Caco-2 (cell line): ENCODE measurements around the gene ABTB1. TPM values are rescaled to one million over a fixed set of nuclear protein-coding genes. Genes with fewer than 3 reads are reported as not detected.

ENCODE experiments used
- BruUV-seq: library from RNA; stranded (reverse); fragments of 400-500 nt; replicated peaks from 2 replicates; lab custom pipeline; 2021; lab: Mats Ljungman, UMichigan
- CTCF ChIA-PET: fragments of 300-600 bp; sonication (Branson Sonifier 250); formaldehyde crosslinking; loops from one replicate; lab custom pipeline; 2022; ENCODE audit warnings: antibody characterized with exemption; lab: Charles Lee
- POLR2A ChIA-PET: fragments of 300-600 bp; sonication (Branson Sonifier 250); formaldehyde crosslinking; loops from one replicate; lab custom pipeline; 2022; ENCODE audit warnings: antibody characterized with exemption; lab: Charles Lee
- DNase-seq, 2 experiments: peaks; one replicate each; pipeline versions ENCODE4 v3.0.0 to v3.0.0-alpha.2; 2020 to 2022
- H3K27me3 ChIP-seq: replicated peaks from 2 replicates; pipeline ENCODE4 v1.6.0; 2011; ENCODE audit warnings: low read length; ENCODE audit not compliant: control insufficient read depth, insufficient read depth
- H3K36me3 ChIP-seq: 2 replicates; pipeline ENCODE4 v1.5.1; 2011; ENCODE audit warnings: low read length; ENCODE audit not compliant: control insufficient read depth, insufficient read depth
- H3K4me1 ChIP-seq: fragments of 250-450 bp; sonication (Bioruptor Pico); 2 replicates; pipeline ENCODE4 v1.5.1; 2020; ENCODE audit warnings: mild to moderate bottlenecking
- H3K4me3 ChIP-seq: 2 replicates; pipeline ENCODE4 v1.5.1; 2011; ENCODE audit warnings: low read depth, mild to moderate bottlenecking, control low read depth, low read length
- H3K9me3 ChIP-seq: fragments of 250-450 bp; sonication (Bioruptor Pico); 2 replicates; pipeline ENCODE4 v1.5.1; 2020; ENCODE audit warnings: mild to moderate bottlenecking, moderate library complexity
- H3K27ac Mint-ChIP-seq: one replicate; pipeline ENCODE4 v1.8.0; 2022; ENCODE audit warnings: mixed read lengths; ENCODE audit not compliant: unreplicated experiment
- H3K27me3 Mint-ChIP-seq: one replicate; pipeline ENCODE4 v1.8.0; 2022; ENCODE audit warnings: mixed read lengths; ENCODE audit not compliant: insufficient read depth, unreplicated experiment
- H3K36me3 Mint-ChIP-seq: one replicate; pipeline ENCODE4 v1.8.0; 2022; ENCODE audit warnings: mild to moderate bottlenecking, mixed read lengths; ENCODE audit not compliant: insufficient read depth, unreplicated experiment
- H3K4me1 Mint-ChIP-seq: one replicate; pipeline ENCODE4 v1.8.0; 2022; ENCODE audit warnings: low read depth, mixed read lengths; ENCODE audit not compliant: unreplicated experiment
- H3K4me3 Mint-ChIP-seq: one replicate; pipeline ENCODE4 v1.8.0; 2022; ENCODE audit warnings: mild to moderate bottlenecking, moderate library complexity, mixed read lengths; ENCODE audit not compliant: unreplicated experiment
- H3K9me3 Mint-ChIP-seq: one replicate; pipeline ENCODE4 v1.8.0; 2022; ENCODE audit warnings: mixed read lengths; ENCODE audit not compliant: unreplicated experiment
- CTCF ChIP-seq, 2 experiments: fragments of 200-600 bp in 1 of 2; IDR thresholded peaks; 1 replicate in 1 of 2; 2 replicates in 1 of 2; pipeline versions ENCODE4 v1.5.1 to v1.8.0; 2011 to 2022; ENCODE audit warnings: antibody characterized with exemption in 1 of 2, control low read depth in 1 of 2, inconsistent platforms in 1 of 2, low read depth in 1 of 2, low read length in 1 of 2, mild to moderate bottlenecking in 1 of 2, moderate library complexity in 1 of 2; ENCODE audit not compliant: insufficient read depth in 1 of 2, severe bottlenecking in 1 of 2, unreplicated experiment in 1 of 2
- intact Hi-C: fragments of 100-400 bp; cut with micrococcal nuclease; formaldehyde crosslinking; loops from one replicate; pipeline ENCODE4 v1.10.0; 2022; ENCODE audit not compliant: unreplicated experiment
- total RNA-seq: library from RNA; stranded (reverse); gene quantifications from 2 replicates; pipeline ENCODE4 v1.2.3, GENCODE V29; 2022

ABTB1 gene
- total RNA-seq, 1 experiment from 2014 or later, result 6.2 TPM

- Histone ChIP-seq H3K9me3 (no peaks in the 10 kb centered on the region), H3K27me3 (no peaks in the 10 kb centered on the region), H3K4me3 (no peak overlapping the region), H3K36me3 (no peaks in the 10 kb centered on the region), H3K4me1 (peaks cover 7% of the 10 kb centered on the region; the same call in 1 of the 2 replicates)
- no TSS peak for BruUV-seq
- H3K27me3 Mint-ChIP-seq, result no peaks in the 10 kb centered on the region
- no peak for TF ChIP-seq CTCF (IDR thresholded peaks at IDR 0.05; ENCODE audit: insufficient read depth in 1 of 2, low read depth in 1 of 2, low read length in 1 of 2, severe bottlenecking in 1 of 2, unreplicated experiment in 1 of 2)
- intact Hi-C loops, result loop anchor here (10.0 kb wide), 1 partner anchor 76 kb away; the partner anchor contains the start of genes MCM2 and TPRA1
- no peak for DNase-seq
- H3K27ac Mint-ChIP-seq, result no peak overlapping the region
- H3K9me3 Mint-ChIP-seq, result no peaks in the 10 kb centered on the region
- H3K4me1 Mint-ChIP-seq, result peaks cover 8% of the 10 kb centered on the region
- H3K4me3 Mint-ChIP-seq, result peak overlapping the region; percentile 68
- CTCF ChIA-PET, result no interaction called here
- POLR2A ChIA-PET, result no interaction called here
- peaks cover 21% of the 10 kb centered on the region for H3K36me3 Mint-ChIP-seq
Observed at GRCh38 chr3:127670761-127671522, 1.8 kb upstream of the ABTB1 start.

- H3K27me3 Mint-ChIP-seq, result no peaks in the 10 kb centered on the region
- peak overlapping the region; percentile 77 for H3K4me3 Mint-ChIP-seq
- H3K27me3 ChIP-seq, result no peaks in the 10 kb centered on the region
- CTCF ChIA-PET, result interaction anchor here (0.6 kb wide), 1 partner anchor 124 kb away, joined by 3 read pairs; no protein-coding TSS in a partner anchor
- intact Hi-C loops, result loop anchor here (10.0 kb wide), 1 partner anchor 77 kb away; the partner anchor contains the start of genes MCM2 and TPRA1
- no peaks in the 10 kb centered on the region for H3K9me3 Mint-ChIP-seq
- no peaks in the 10 kb centered on the region for H3K9me3 ChIP-seq
- H3K4me1 Mint-ChIP-seq, result peaks cover 8% of the 10 kb centered on the region
- POLR2A ChIA-PET, result no interaction called here
- TF ChIP-seq CTCF (IDR thresholded peaks at IDR 0.05; ENCODE audit: insufficient read depth in 1 of 2, low read depth in 1 of 2, low read length in 1 of 2, severe bottlenecking in 1 of 2, unreplicated experiment in 1 of 2), result no peak
- peak overlapping the region; percentile 85 for H3K4me3 ChIP-seq
- H3K36me3 ChIP-seq, result no peaks in the 10 kb centered on the region
- no peak for DNase-seq
- peak overlapping the region; percentile 90 for H3K27ac Mint-ChIP-seq
- H3K36me3 Mint-ChIP-seq, result peaks cover 21% of the 10 kb centered on the region
- no TSS peak for BruUV-seq
- peaks cover 7% of the 10 kb centered on the region; the same call in 1 of the 2 replicates for H3K4me1 ChIP-seq
Observed at GRCh38 chr3:127671523-127672428, 976 bp upstream of the ABTB1 start.
